Stomach (tissue), 4 donors: ENCODE results near the gene LCE1D.

ENCODE experiments used
- EP300 ChIP-seq: sonication (generic); formaldehyde crosslinking; IDR thresholded peaks from one replicate; pipeline ENCODE4 v1.6.1; 2017; ENCODE audit warnings: antibody characterized with exemption
- POLR2A ChIP-seq, 4 donors: fragments of 450-650 bp; IDR thresholded peaks; one replicate each; pipeline ENCODE4 v1.6.1; 2016; ENCODE audit warnings: antibody characterized with exemption in 4 of 4, control low read depth in 2 of 4, mild to moderate bottlenecking in 1 of 4, moderate library complexity in 1 of 4
- TF ChIP-seq, protein P1 (sequence below), 7 experiments: fragments of 450-650 bp in 4 of 7; fragments of 200-600 bp in 3 of 7; sonication (generic) in 3 of 7; IDR thresholded peaks; one replicate each; pipeline ENCODE4 v1.5.1; 2016 to 2019; ENCODE audit warnings: antibody characterized with exemption in 7 of 7, control low read depth in 2 of 7, mild to moderate bottlenecking in 1 of 7

DNA sequence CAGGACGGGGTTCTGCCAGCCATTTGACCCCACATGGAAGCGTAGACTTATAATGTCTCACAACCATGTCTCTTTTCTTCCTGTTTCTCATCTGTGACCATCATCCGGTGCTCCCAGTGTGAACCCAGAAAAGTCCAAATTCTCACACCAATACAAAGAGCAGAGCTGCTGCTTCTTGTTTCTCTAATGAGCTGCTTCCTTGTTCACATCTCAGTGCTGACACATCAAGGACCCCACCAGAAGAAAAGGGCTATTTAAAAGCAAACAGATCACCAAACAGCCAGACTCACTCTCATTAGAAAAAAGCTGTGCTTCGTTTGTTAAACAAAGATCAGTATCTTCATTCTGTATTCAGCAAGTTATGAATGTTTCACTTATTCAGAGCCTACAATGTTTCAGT, 835 bp upstream of the LCE1D start:
- TF ChIP-seq, protein P1, sequence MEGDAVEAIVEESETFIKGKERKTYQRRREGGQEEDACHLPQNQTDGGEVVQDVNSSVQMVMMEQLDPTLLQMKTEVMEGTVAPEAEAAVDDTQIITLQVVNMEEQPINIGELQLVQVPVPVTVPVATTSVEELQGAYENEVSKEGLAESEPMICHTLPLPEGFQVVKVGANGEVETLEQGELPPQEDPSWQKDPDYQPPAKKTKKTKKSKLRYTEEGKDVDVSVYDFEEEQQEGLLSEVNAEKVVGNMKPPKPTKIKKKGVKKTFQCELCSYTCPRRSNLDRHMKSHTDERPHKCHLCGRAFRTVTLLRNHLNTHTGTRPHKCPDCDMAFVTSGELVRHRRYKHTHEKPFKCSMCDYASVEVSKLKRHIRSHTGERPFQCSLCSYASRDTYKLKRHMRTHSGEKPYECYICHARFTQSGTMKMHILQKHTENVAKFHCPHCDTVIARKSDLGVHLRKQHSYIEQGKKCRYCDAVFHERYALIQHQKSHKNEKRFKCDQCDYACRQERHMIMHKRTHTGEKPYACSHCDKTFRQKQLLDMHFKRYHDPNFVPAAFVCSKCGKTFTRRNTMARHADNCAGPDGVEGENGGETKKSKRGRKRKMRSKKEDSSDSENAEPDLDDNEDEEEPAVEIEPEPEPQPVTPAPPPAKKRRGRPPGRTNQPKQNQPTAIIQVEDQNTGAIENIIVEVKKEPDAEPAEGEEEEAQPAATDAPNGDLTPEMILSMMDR (IDR thresholded peaks at IDR 0.05) = no peak
- TF ChIP-seq EP300 = no peak
- no peak for TF ChIP-seq POLR2A (IDR thresholded peaks at IDR 0.05)
